ENCODE results near the gene RUSC2. TPM values are rescaled to one million over a fixed set of nuclear protein-coding genes. Genes with fewer than 3 reads are reported as not detected.

The RUSC2 gene
- total RNA-seq, 1 donor from 2014 or later: 116 TPM

DNA sequence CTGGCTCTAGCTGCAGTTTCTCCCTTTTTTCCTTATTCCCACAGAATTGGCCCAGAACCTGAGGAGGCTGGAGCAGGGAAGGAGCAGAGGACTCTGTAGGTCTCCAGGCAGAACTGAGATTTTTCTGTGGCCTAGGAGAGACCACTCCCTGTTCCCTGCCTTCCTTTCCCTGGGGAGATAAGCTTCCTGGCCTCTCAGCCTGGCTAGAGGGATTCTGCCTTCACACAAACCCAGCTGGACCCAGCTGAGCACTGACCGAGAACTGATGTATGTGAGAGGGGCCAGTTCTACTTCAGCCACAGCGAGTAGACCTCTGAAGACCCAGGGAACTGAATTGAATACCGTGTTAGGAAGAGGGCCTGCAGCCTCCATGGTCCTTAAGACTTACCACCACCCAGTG lies 48.0 kb downstream of the RUSC2 start:
- DNase-seq (ENCODE audit: low spot score in 2 of 2): peak in 1 of 2 donors; percentile 68
- Histone ChIP-seq H3K27ac (peak overlapping the region; percentile 88 to 93), H3K36me3 (peaks cover 0 to 4% of the 10 kb centered on the region in 2 donors), H3K4me1 (peaks cover 18 to 50% of the 10 kb centered on the region in 2 donors), H3K4me3 (peak overlapping the region; percentile 40 to 49), H3K9me3 (no peaks in the 10 kb centered on the region), H3K27me3 (no peaks in the 10 kb centered on the region)
- intact Hi-C loops (cut with DNase I): loop anchor here (1.0 kb wide), 1 partner anchor 16 kb away; no protein-coding TSS in a partner anchor
- TF ChIP-seq, protein P1, sequence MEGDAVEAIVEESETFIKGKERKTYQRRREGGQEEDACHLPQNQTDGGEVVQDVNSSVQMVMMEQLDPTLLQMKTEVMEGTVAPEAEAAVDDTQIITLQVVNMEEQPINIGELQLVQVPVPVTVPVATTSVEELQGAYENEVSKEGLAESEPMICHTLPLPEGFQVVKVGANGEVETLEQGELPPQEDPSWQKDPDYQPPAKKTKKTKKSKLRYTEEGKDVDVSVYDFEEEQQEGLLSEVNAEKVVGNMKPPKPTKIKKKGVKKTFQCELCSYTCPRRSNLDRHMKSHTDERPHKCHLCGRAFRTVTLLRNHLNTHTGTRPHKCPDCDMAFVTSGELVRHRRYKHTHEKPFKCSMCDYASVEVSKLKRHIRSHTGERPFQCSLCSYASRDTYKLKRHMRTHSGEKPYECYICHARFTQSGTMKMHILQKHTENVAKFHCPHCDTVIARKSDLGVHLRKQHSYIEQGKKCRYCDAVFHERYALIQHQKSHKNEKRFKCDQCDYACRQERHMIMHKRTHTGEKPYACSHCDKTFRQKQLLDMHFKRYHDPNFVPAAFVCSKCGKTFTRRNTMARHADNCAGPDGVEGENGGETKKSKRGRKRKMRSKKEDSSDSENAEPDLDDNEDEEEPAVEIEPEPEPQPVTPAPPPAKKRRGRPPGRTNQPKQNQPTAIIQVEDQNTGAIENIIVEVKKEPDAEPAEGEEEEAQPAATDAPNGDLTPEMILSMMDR (IDR thresholded peaks at IDR 0.05): no peak

DNA sequence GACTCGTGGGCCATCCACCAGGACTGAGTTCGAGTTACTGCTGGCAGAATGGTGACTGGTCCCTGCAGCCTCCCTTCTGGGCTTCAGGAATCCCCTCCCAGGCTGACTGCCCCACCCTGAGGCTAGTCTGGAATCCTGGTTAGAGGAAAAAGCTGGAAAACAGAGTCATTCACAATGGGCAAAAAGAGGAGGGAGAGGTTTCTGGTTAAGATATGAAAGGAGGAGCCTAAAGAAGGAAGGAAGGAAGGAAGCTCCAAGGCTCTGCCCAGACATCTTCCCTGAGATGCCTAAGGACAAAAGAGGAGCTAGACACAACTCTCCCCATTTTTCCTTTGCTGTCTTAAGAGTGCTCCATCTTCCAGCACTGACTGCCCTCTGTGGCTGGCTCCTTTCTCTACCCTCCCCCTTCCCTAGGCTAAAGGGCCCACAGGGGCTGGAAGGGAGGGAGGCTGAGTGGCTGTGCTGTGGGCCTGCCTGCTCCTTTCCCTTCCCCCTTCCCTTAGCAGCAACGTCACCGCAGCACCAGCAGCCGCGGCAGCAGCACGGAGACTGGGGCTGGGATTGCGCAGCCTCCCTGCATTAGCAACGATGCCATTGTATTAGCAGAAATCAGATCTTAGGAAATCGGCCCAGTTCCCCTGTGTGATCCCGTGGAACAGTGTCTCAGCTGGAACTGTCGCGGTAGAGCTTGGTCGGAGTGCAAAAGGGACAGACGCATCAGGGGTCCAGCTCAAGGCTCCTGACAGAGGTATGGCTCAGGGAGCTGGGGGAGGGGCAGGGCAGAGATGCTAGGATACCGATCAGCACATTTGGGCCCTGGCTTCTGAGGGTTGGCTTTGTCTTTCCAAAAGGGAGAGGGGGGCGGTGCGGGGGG lies 48.7 kb downstream of the RUSC2 start:
- Histone ChIP-seq H3K36me3 (peaks cover 0 to 4% of the 10 kb centered on the region in 2 donors), H3K27ac (peak overlapping the region; percentile 88 to 93), H3K27me3 (no peaks in the 10 kb centered on the region), H3K4me1 (peaks cover 18 to 57% of the 10 kb centered on the region in 2 donors), H3K9me3 (no peaks in the 10 kb centered on the region), H3K4me3 (peak overlapping the region; percentile 40 to 49)
- intact Hi-C loops (cut with DNase I): loop anchor here (1.0 kb wide), 1 partner anchor 16 kb away; no protein-coding TSS in a partner anchor
- TF ChIP-seq, protein P1 (IDR thresholded peaks at IDR 0.05): no peak
- DNase-seq (ENCODE audit: low spot score in 2 of 2): peak; percentile 50 to 89

Other genes with a start within 250 kb of the RUSC2 start
- 70.2 TPM for gene TESK1, start 115.2 kb downstream of the RUSC2 start, total RNA-seq
- not detected for gene CD72, start 128.3 kb downstream of the RUSC2 start, total RNA-seq
- gene SIT1, start 160.8 kb downstream of the RUSC2 start, total RNA-seq: not detected
- 17,070 TPM for gene RMRP, start 167.9 kb downstream of the RUSC2 start, total RNA-seq
- gene CCDC107, start 168.2 kb downstream of the RUSC2 start, total RNA-seq: 67.6 TPM
- gene ARHGEF39, start 175.1 kb downstream of the RUSC2 start, total RNA-seq: 1.1 TPM
- 3.9 TPM for gene CA9, start 183.8 kb downstream of the RUSC2 start, total RNA-seq
- gene TPM2, start 199.8 kb downstream of the RUSC2 start, total RNA-seq: 1,923 TPM
- gene TLN1, start 242.1 kb downstream of the RUSC2 start, total RNA-seq: 735 TPM
- 48.3 TPM for gene CREB3, start 242.6 kb downstream of the RUSC2 start, total RNA-seq